ENCODE measurements around the gene PCDHA5.

The PCDHA5 gene

DNA sequence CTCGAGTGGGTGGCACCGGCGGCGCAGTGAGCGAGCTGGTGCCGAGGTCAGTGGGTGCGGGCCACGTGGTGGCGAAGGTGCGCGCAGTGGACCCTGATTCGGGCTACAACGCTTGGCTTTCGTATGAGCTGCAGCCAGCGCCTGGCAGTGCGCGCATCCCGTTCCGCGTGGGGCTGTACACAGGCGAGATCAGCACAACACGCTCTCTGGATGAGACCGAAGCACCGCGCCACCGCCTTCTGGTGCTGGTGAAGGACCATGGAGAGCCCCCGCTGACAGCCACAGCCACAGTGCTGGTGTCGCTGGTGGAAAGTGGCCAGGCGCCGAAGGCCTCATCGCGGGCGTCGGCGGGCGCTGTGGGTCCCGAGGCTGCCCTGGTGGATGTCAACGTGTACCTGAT, 2.1 kb downstream of the PCDHA5 start (continued):
- TF ChIP-seq, protein P1, sequence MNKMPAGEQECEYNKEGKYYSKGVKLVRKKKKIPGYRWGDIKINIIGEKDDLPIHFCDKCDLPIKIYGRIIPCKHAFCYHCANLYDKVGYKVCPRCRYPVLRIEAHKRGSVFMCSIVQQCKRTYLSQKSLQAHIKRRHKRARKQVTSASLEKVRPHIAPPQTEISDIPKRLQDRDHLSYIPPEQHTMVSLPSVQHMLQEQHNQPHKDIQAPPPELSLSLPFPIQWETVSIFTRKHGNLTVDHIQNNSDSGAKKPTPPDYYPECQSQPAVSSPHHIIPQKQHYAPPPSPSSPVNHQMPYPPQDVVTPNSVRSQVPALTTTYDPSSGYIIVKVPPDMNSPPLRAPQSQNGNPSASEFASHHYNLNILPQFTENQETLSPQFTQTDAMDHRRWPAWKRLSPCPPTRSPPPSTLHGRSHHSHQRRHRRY (tag by site-specific recombination; IDR thresholded peaks at IDR 0.05), result no peak

DNA sequence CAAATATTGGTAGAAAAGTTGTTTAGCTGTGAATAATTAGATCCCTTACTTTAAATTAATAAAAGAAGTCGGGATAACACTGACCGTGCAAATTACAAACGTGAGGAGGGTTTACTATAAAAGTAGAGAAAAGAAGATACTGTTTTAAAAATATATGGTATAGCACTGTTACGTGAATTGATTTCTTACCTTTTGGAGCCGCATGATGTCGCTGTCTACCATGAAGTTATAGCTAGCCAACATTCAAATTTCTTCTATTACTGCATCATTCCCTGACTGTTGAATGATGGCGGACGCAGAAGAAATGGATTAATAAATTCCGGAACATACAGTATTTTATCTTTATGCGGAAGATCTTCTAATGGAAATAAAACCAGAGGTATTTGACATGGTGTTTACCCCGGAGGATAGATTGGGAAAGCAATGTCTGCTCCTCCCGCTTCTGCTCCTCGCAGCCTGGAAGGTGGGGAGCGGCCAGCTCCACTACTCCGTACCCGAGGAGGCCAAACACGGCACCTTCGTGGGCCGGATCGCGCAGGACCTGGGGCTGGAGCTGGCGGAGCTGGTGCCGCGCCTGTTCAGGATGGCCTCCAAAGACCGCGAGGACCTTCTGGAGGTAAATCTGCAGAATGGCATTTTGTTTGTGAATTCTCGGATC, 6.4 kb downstream of the PCDHA5 start, which contains the start of gene PCDHA6:
Gene PCDHA6, plus strand, starts transcription at position 257 of the 658 bp plus-strand sequence. Its CDS starts 132 bp downstream, at position 389.
- TF ChIP-seq, protein P2, sequence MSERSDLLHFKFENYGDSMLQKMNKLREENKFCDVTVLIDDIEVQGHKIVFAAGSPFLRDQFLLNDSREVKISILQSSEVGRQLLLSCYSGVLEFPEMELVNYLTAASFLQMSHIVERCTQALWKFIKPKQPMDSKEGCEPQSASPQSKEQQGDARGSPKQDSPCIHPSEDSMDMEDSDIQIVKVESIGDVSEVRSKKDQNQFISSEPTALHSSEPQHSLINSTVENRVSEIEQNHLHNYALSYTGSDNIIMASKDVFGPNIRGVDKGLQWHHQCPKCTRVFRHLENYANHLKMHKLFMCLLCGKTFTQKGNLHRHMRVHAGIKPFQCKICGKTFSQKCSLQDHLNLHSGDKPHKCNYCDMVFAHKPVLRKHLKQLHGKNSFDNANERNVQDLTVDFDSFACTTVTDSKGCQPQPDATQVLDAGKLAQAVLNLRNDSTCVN (tag by site-specific recombination; optimal IDR thresholded peaks at IDR 0.05), result no peak
- TF ChIP-seq ZNF2 (tag by site-specific recombination; IDR thresholded peaks at IDR 0.05) (no peak), GFI1B (tag by site-specific recombination; IDR thresholded peaks at IDR 0.05) (no peak), ZNF529 (tag by site-specific recombination; IDR thresholded peaks at IDR 0.05; ENCODE audit: insufficient replicate concordance) (no peak), ZNF548 (tag by site-specific recombination; IDR thresholded peaks at IDR 0.05) (no peak), ZNF155 (tag by site-specific recombination; IDR thresholded peaks at IDR 0.05) (no peak), IKZF3 (tag by site-specific recombination; IDR thresholded peaks at IDR 0.05) (no peak), ZNF292 (tag by site-specific recombination; IDR thresholded peaks at IDR 0.05; ENCODE audit: borderline replicate concordance, low read depth) (no peak), SETDB1 (IDR thresholded peaks at IDR 0.05; ENCODE audit: insufficient read length, low read length) (no peak), GLI2 (tag by site-specific recombination; IDR thresholded peaks at IDR 0.05; ENCODE audit: borderline replicate concordance, low read depth) (no peak), TRIM28 (IDR thresholded peaks at IDR 0.05; ENCODE audit: borderline replicate concordance, low read length) (no peak), ZNF549 (tag by site-specific recombination; IDR thresholded peaks at IDR 0.05) (no peak), ZNF133 (tag by site-specific recombination; IDR thresholded peaks at IDR 0.05) (no peak), SCRT2 (tag by site-specific recombination; IDR thresholded peaks at IDR 0.05) (no peak), ZEB2 (tag by site-specific recombination; IDR thresholded peaks at IDR 0.05) (no peak), ZNF19 (tag by site-specific recombination; IDR thresholded peaks at IDR 0.05; ENCODE audit: low read depth) (no peak), ZNF768 (tag by site-specific recombination; IDR thresholded peaks at IDR 0.05) (no peak), ZNF354C (tag by site-specific recombination; IDR thresholded peaks at IDR 0.05; ENCODE audit: borderline replicate concordance, low read depth) (no peak)
- TF ChIP-seq, protein P3, sequence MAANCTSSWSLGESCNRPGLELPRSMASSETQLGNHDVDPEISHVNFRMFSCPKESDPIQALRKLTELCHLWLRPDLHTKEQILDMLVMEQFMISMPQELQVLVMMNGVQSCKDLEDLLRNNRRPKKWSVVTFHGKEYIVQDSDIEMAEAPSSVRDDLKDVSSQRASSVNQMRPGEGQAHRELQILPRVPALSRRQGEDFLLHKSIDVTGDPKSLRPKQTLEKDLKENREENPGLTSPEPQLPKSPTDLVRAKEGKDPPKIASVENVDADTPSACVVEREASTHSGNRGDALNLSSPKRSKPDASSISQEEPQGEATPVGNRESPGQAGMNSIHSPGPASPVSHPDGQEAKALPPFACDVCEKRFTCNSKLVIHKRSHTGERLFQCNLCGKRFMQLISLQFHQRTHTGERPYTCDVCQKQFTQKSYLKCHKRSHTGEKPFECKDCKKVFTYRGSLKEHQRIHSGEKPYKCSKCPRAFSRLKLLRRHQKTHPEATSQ (tag by site-specific recombination; IDR thresholded peaks at IDR 0.05), result no peak
- TF ChIP-seq, protein P4, sequence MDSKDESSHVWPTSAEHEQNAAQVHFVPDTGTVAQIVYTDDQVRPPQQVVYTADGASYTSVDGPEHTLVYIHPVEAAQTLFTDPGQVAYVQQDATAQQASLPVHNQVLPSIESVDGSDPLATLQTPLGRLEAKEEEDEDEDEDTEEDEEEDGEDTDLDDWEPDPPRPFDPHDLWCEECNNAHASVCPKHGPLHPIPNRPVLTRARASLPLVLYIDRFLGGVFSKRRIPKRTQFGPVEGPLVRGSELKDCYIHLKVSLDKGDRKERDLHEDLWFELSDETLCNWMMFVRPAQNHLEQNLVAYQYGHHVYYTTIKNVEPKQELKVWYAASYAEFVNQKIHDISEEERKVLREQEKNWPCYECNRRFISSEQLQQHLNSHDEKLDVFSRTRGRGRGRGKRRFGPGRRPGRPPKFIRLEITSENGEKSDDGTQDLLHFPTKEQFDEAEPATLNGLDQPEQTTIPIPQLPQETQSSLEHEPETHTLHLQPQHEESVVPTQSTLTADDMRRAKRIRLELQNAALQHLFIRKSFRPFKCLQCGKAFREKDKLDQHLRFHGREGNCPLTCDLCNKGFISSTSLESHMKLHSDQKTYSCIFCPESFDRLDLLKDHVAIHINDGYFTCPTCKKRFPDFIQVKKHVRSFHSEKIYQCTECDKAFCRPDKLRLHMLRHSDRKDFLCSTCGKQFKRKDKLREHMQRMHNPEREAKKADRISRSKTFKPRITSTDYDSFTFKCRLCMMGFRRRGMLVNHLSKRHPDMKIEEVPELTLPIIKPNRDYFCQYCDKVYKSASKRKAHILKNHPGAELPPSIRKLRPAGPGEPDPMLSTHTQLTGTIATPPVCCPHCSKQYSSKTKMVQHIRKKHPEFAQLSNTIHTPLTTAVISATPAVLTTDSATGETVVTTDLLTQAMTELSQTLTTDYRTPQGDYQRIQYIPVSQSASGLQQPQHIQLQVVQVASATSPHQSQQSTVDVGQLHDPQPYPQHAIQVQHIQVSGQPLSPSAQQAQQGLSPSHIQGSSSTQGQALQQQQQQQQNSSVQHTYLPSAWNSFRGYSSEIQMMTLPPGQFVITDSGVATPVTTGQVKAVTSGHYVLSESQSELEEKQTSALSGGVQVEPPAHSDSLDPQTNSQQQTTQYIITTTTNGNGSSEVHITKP (tag by site-specific recombination; IDR thresholded peaks at IDR 0.05), result no peak
- H3K4me1 ChIP-seq (ENCODE audit: control insufficient read depth, insufficient read depth, low read length), result no peaks in the 10 kb centered on the region
- no peak within 1 kb of the TSS for H3K4me3 ChIP-seq (ENCODE audit: low read depth, low read length)
- no peaks in the 10 kb centered on the region for H3K9me3 ChIP-seq (ENCODE audit: control insufficient read depth, insufficient read depth, low read depth, low read length)
- ChIA-PET POLR2A (no interaction called here), CTCF (interaction anchor here (0.7 kb wide), 1 partner anchor 22 kb away, joined by 4 read pairs; no protein-coding TSS in a partner anchor)
- H3K36me3 ChIP-seq (ENCODE audit: control insufficient read depth in 2 of 2, insufficient read depth in 1 of 2, low read length in 2 of 2), result no peaks in the 10 kb centered on the region
- H3K27ac ChIP-seq (ENCODE audit: extremely low read depth, low read depth, low read length), result no peak within 1 kb of the TSS
